ENCODE measurements around the gene GNAL. TPM values are rescaled to one million over a fixed set of nuclear protein-coding genes. Genes with fewer than 3 reads are reported as not detected.

The GNAL gene
- total RNA-seq, 1 experiment from 2014 or later, result 24.0 TPM

GRCh38 chr18:11757084-11757590 is 68.1 kb downstream of the GNAL start:
- Histone ChIP-seq H3K14ac (ENCODE audit: insufficient read depth, low read length) (no peak overlapping the region), H4K91ac (ENCODE audit: insufficient read length, low read depth, low read length) (no peak overlapping the region), H2AFZ (ENCODE audit: low read length) (no peak overlapping the region), H3K9me3 (ENCODE audit: control insufficient read depth, low read depth, low read length) (no peaks in the 10 kb centered on the region), H3K27ac (ENCODE audit: insufficient read length, low read depth, low read length) (no peak overlapping the region), H2AK5ac (ENCODE audit: insufficient read length, low read length) (no peak overlapping the region), H3K4me2 (ENCODE audit: insufficient read depth, insufficient read length, low read length) (no peak overlapping the region), H2BK12ac (ENCODE audit: insufficient read length, low read depth, low read length) (no peak overlapping the region), H3K27me3 (ENCODE audit: insufficient read depth, low read length) (no peaks in the 10 kb centered on the region; the same call in 1 of the 2 replicates), H4K20me1 (ENCODE audit: control insufficient read depth, insufficient read depth, insufficient read length) (no peaks in the 10 kb centered on the region), H3K4ac (ENCODE audit: low read depth, low read length) (no peak overlapping the region), H2BK5ac (ENCODE audit: insufficient read length, low read length) (no peak overlapping the region), H3K9ac (ENCODE audit: extremely low read depth, insufficient read length, low read length) (no peak overlapping the region), H3T11ph (ENCODE audit: low read length) (no peak overlapping the region), H3K56ac (ENCODE audit: insufficient read length, low read depth, low read length) (no peak overlapping the region), H3K79me2 (ENCODE audit: insufficient read depth, low read length) (no peaks in the 10 kb centered on the region), H3K23ac (ENCODE audit: insufficient read length, low read depth, low read length) (no peak overlapping the region), H2BK15ac (ENCODE audit: low read depth, low read length) (no peak overlapping the region), H4K5ac (ENCODE audit: insufficient read length, low read depth, low read length) (no peak overlapping the region), H3K23me2 (ENCODE audit: insufficient read length, low read depth, low read length, poor library complexity, severe bottlenecking) (peaks cover 3% of the 10 kb centered on the region), H4K8ac (replicated peaks; ENCODE audit: insufficient read length, low read depth, low read length) (no peak overlapping the region), H3K79me1 (ENCODE audit: insufficient read depth, low read depth, low read length, poor library complexity, severe bottlenecking) (no peaks in the 10 kb centered on the region), H2BK120ac (ENCODE audit: low read depth, low read length, poor library complexity, severe bottlenecking) (no peak overlapping the region), H3K4me1 (ENCODE audit: insufficient read depth, low read length) (no peaks in the 10 kb centered on the region), H3K18ac (ENCODE audit: insufficient read length, low read depth, low read length) (no peak overlapping the region), H2BK20ac (ENCODE audit: low read depth, low read length, poor library complexity, severe bottlenecking) (no peak overlapping the region)
- Mint-ChIP-seq H3K4me3 (no peak overlapping the region), H3K27me3 (ENCODE audit: low read depth) (peaks cover 8% of the 10 kb centered on the region), H3K36me3 (ENCODE audit: insufficient read depth in 1 of 3, low read depth in 3 of 3) (peaks cover 0 to 31% (median 23%) of the 10 kb centered on the region in 3 experiments; a peak in 4 of 7 replicates), H3K27ac (no peak overlapping the region), H3K4me1 (peaks cover 19 to 25% of the 10 kb centered on the region in 2 experiments), H3K9me3 (peaks cover 0 to 2% of the 10 kb centered on the region in 2 experiments; a peak in 1 of 5 replicates)
- no peak for DNase-seq
- WGBS (ENCODE audit: extremely low coverage, insufficient read length, low lambda C conversion rate), result no CpG with 5 or more reads among the region's 5 CpGs
- TF ChIP-seq, protein P1, sequence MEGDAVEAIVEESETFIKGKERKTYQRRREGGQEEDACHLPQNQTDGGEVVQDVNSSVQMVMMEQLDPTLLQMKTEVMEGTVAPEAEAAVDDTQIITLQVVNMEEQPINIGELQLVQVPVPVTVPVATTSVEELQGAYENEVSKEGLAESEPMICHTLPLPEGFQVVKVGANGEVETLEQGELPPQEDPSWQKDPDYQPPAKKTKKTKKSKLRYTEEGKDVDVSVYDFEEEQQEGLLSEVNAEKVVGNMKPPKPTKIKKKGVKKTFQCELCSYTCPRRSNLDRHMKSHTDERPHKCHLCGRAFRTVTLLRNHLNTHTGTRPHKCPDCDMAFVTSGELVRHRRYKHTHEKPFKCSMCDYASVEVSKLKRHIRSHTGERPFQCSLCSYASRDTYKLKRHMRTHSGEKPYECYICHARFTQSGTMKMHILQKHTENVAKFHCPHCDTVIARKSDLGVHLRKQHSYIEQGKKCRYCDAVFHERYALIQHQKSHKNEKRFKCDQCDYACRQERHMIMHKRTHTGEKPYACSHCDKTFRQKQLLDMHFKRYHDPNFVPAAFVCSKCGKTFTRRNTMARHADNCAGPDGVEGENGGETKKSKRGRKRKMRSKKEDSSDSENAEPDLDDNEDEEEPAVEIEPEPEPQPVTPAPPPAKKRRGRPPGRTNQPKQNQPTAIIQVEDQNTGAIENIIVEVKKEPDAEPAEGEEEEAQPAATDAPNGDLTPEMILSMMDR (conservative IDR thresholded peaks at IDR 0.05), result no peak
